Measurements from ENCODE around the gene KRTAP10-11. TPM values are rescaled to one million over a fixed set of nuclear protein-coding genes. Genes with fewer than 3 reads are reported as not detected.

Gene KRTAP10-11
- total RNA-seq, 1 experiment from 2014 or later, result not detected

DNA sequence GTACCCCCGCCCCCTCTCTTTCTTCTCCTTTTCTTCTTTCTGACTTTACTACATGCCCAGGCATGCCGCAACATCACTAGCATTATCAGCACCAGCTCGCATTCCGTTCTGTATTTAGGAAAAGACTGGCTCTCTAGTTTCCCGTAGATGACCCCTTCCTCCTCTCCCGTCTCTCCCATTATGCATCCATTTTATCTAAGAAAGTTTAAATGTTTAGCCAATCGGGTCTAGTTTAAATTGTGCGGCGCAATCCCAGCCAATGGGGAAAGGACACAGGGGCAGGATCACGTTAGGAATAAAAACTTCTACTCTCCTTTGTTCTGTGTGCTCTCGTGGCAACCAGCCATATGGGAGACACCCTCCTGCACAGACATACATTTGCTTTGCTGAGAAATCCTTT, 48.2 kb upstream of the KRTAP10-11 start (continued):
- TF ChIP-seq, protein P1, sequence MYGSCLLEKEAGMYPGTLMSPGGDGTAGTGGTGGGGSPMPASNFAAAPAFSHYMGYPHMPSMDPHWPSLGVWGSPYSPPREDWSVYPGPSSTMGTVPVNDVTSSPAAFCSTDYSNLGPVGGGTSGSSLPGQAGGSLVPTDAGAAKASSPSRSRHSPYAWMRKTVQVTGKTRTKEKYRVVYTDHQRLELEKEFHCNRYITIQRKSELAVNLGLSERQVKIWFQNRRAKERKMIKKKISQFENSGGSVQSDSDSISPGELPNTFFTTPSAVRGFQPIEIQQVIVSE (CRISPR knock-in tag; IDR thresholded peaks at IDR 0.05; ENCODE audit: borderline replicate concordance), result no peak

GRCh38 chr21:44599264-44600029, 46.8 kb upstream of the KRTAP10-11 start:
- Mint-ChIP-seq H3K4me1 (peaks cover 38% of the 10 kb centered on the region), H3K27ac (no peak overlapping the region; the same call in 1 of the 2 replicates), H3K9me3 (peaks cover 8% of the 10 kb centered on the region), H3K36me3 (no peaks in the 10 kb centered on the region; the same call in 1 of the 2 replicates), H3K27me3 (ENCODE audit: low read depth) (no peaks in the 10 kb centered on the region; the same call in 1 of the 2 replicates), H3K4me3 (no peak overlapping the region)
- no peak for DNase-seq (ENCODE audit: low spot score)
- ChIA-PET POLR2A (no interaction called here), CTCF (no interaction called here)
- no peak for ATAC-seq
- TF ChIP-seq, protein P2, sequence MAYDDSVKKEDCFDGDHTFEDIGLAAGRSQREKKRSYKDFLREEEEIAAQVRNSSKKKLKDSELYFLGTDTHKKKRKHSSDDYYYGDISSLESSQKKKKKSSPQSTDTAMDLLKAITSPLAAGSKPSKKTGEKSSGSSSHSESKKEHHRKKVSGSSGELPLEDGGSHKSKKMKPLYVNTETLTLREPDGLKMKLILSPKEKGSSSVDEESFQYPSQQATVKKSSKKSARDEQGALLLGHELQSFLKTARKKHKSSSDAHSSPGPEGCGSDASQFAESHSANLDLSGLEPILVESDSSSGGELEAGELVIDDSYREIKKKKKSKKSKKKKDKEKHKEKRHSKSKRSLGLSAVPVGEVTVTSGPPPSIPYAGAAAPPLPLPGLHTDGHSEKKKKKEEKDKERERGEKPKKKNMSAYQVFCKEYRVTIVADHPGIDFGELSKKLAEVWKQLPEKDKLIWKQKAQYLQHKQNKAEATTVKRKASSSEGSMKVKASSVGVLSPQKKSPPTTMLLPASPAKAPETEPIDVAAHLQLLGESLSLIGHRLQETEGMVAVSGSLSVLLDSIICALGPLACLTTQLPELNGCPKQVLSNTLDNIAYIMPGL (CRISPR knock-in tag; IDR thresholded peaks at IDR 0.05), result no peak
- TF ChIP-seq, protein P3, sequence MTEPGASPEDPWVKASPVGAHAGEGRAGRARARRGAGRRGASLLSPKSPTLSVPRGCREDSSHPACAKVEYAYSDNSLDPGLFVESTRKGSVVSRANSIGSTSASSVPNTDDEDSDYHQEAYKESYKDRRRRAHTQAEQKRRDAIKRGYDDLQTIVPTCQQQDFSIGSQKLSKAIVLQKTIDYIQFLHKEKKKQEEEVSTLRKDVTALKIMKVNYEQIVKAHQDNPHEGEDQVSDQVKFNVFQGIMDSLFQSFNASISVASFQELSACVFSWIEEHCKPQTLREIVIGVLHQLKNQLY (CRISPR knock-in tag; IDR thresholded peaks at IDR 0.05), result no peak
- TF ChIP-seq, protein P4, sequence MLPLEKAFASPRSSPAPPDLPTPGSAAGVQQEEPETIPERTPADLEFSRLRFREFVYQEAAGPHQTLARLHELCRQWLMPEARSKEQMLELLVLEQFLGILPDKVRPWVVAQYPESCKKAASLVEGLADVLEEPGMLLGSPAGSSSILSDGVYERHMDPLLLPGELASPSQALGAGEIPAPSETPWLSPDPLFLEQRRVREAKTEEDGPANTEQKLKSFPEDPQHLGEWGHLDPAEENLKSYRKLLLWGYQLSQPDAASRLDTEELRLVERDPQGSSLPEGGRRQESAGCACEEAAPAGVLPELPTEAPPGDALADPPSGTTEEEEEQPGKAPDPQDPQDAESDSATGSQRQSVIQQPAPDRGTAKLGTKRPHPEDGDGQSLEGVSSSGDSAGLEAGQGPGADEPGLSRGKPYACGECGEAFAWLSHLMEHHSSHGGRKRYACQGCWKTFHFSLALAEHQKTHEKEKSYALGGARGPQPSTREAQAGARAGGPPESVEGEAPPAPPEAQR (CRISPR knock-in tag; IDR thresholded peaks at IDR 0.05), result no peak
- no peak for TF ChIP-seq ZNF138 (CRISPR knock-in tag; conservative IDR thresholded peaks at IDR 0.05)
- TF ChIP-seq ZNF317 (CRISPR knock-in tag; IDR thresholded peaks at IDR 0.05; ENCODE audit: borderline replicate concordance, low read depth), result no peak
- TF ChIP-seq ZNF423 (CRISPR knock-in tag; IDR thresholded peaks at IDR 0.05), result no peak
- no peak for TF ChIP-seq NR1H2 (CRISPR knock-in tag; IDR thresholded peaks at IDR 0.05)
- TF ChIP-seq ZNF416 (CRISPR knock-in tag; IDR thresholded peaks at IDR 0.05), result no peak
- TF ChIP-seq, protein P5, sequence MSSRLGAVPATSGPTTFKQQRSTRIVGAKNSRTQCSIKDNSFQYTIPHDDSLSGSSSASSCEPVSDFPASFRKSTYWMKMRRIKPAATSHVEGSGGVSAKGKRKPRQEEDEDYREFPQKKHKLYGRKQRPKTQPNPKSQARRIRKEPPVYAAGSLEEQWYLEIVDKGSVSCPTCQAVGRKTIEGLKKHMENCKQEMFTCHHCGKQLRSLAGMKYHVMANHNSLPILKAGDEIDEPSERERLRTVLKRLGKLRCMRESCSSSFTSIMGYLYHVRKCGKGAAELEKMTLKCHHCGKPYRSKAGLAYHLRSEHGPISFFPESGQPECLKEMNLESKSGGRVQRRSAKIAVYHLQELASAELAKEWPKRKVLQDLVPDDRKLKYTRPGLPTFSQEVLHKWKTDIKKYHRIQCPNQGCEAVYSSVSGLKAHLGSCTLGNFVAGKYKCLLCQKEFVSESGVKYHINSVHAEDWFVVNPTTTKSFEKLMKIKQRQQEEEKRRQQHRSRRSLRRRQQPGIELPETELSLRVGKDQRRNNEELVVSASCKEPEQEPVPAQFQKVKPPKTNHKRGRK (CRISPR knock-in tag; IDR thresholded peaks at IDR 0.05; ENCODE audit: borderline replicate concordance), result no peak
- no peak for TF ChIP-seq SMAD3 (CRISPR knock-in tag; IDR thresholded peaks at IDR 0.05; ENCODE audit: borderline replicate concordance)
- TF ChIP-seq ZNF532 (CRISPR knock-in tag; IDR thresholded peaks at IDR 0.05; ENCODE audit: borderline replicate concordance), result no peak
- TF ChIP-seq ZNF121 (CRISPR knock-in tag; IDR thresholded peaks at IDR 0.05), result no peak
- TF ChIP-seq ZBTB43 (CRISPR knock-in tag; IDR thresholded peaks at IDR 0.05), result no peak
- TF ChIP-seq ESRRA (CRISPR knock-in tag; IDR thresholded peaks at IDR 0.05; ENCODE audit: borderline replicate concordance), result no peak
- TF ChIP-seq EMX1 (CRISPR knock-in tag; IDR thresholded peaks at IDR 0.05), result no peak
- TF ChIP-seq, protein P6, sequence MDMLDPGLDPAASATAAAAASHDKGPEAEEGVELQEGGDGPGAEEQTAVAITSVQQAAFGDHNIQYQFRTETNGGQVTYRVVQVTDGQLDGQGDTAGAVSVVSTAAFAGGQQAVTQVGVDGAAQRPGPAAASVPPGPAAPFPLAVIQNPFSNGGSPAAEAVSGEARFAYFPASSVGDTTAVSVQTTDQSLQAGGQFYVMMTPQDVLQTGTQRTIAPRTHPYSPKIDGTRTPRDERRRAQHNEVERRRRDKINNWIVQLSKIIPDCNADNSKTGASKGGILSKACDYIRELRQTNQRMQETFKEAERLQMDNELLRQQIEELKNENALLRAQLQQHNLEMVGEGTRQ (CRISPR knock-in tag; IDR thresholded peaks at IDR 0.05), result no peak
- no peak for TF ChIP-seq NR3C1 (CRISPR knock-in tag; conservative IDR thresholded peaks at IDR 0.05; ENCODE audit: low read depth)
- no peak for TF ChIP-seq KAT7 (CRISPR knock-in tag; IDR thresholded peaks at IDR 0.05; ENCODE audit: borderline replicate concordance)
- TF ChIP-seq GABPB1 (CRISPR knock-in tag; IDR thresholded peaks at IDR 0.05), result no peak
